ENCODE results near the gene ZFAND6.

- no peak for TF ChIP-seq POLR2AphosphoS5 (IDR thresholded peaks at IDR 0.05; ENCODE audit: borderline replicate concordance, low read depth, low read length)
- TF ChIP-seq EZH2 (IDR thresholded peaks at IDR 0.05), result no peak
- no peak for TF ChIP-seq FOXP2 (optimal IDR thresholded peaks at IDR 0.05; ENCODE audit: control extremely low read depth, extremely low read length, insufficient read depth)
Measured at GRCh38 chr15:80136854-80137253, 77.4 kb downstream of the ZFAND6 start.

All from SK-N-MC (cell line).